ENCODE measurements around the gene MIX23.

DNA sequence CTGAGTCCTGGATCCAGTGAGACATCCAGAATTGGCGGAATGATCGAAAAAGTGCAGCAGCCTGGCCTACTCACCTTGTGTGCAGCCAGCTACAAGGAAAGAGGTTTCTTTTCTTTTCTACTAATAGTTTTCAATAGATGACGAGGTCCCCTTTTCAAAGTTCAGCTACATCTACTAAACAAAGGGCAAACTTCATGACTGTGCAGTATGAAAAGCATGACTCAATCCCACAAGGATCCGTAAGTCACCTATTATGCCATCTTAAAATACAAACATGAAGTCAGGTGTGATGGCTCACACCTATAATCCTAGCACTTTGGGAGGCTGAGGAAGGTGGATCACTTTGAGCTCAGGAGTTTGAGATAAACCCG is 16.7 kb downstream of the MIX23 start:
- TF ChIP-seq, protein P1, sequence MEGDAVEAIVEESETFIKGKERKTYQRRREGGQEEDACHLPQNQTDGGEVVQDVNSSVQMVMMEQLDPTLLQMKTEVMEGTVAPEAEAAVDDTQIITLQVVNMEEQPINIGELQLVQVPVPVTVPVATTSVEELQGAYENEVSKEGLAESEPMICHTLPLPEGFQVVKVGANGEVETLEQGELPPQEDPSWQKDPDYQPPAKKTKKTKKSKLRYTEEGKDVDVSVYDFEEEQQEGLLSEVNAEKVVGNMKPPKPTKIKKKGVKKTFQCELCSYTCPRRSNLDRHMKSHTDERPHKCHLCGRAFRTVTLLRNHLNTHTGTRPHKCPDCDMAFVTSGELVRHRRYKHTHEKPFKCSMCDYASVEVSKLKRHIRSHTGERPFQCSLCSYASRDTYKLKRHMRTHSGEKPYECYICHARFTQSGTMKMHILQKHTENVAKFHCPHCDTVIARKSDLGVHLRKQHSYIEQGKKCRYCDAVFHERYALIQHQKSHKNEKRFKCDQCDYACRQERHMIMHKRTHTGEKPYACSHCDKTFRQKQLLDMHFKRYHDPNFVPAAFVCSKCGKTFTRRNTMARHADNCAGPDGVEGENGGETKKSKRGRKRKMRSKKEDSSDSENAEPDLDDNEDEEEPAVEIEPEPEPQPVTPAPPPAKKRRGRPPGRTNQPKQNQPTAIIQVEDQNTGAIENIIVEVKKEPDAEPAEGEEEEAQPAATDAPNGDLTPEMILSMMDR (IDR thresholded peaks at IDR 0.05; ENCODE audit: insufficient read depth, low read depth, low read length): no peak
- TF ChIP-seq EZH2 (IDR thresholded peaks at IDR 0.05; ENCODE audit: insufficient read depth, low read length): no peak
